Measurements from ENCODE around the gene ZBTB49. TPM values are rescaled to one million over a fixed set of nuclear protein-coding genes. Genes with fewer than 3 reads are reported as not detected.

Gene ZBTB49
- total and polyA plus RNA-seq, 2 of the 13 experiments (the other 11 are each of a cell fraction or from before 2014, with no cell fraction given) = 3.3 to 4.3 TPM

DNA sequence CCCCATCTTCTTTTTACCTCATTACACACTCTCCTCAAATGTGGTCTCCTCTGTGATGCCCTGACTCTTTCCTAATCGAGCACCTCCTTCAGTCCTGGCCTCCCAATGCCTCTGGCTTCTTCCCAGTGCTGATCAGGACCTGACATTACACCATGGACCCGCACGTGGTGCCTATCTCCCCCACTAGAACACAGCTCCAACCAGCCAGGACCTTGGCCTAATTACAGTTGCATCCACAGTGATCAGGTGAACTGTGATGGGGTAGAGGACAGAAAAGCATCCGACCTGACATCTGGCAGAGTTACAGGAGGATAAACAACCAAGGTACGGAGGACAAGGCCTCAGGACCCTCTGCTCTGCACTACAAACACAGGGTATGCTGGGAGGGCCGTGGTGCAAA, 12.5 kb upstream of the ZBTB49 start:
- CTCF ChIA-PET (ENCODE audit: low intra/inter-chr PET ratio, low total read pairs) = no interaction called here
- FAIRE-seq (no peak), ATAC-seq (no peak), DNase-seq (ENCODE audit: low spot score) (no peak)
- Histone ChIP-seq H3K9me3 (ENCODE audit: low read length) (no peaks in the 10 kb centered on the region), H3K36me3 (replicated peaks in 1 of 2; ENCODE audit: control insufficient read depth in 1 of 2, insufficient read depth in 2 of 2, low read length in 2 of 2) (peaks cover 34 to 87% of the 10 kb centered on the region in 2 experiments), H3K79me2 (ENCODE audit: insufficient read depth, low read length) (no peaks in the 10 kb centered on the region), H4K20me1 (ENCODE audit: insufficient read depth, low read length) (no peaks in the 10 kb centered on the region), H3K4me3 (replicated peaks in 1 of 3; ENCODE audit: insufficient read depth in 1 of 3, low read depth in 2 of 3, low read length in 3 of 3) (no peak overlapping the region), H3K4me2 (ENCODE audit: low read depth, low read length) (no peak overlapping the region), H3K4me1 (ENCODE audit: insufficient read depth, low read length) (no peaks in the 10 kb centered on the region), H2AFZ (ENCODE audit: low read length) (no peak overlapping the region), H3K9ac (ENCODE audit: insufficient read depth, low read depth, low read length) (no peak overlapping the region), H3K27ac (ENCODE audit: extremely low read length, insufficient read depth, low read length) (no peak overlapping the region), H3K27me3 (ENCODE audit: control insufficient read depth in 1 of 2, insufficient read depth in 2 of 2, low read length in 2 of 2) (no peaks in the 10 kb centered on the region)
- POLR2A ChIA-PET = no interaction called here
- TF ChIP-seq ZNF766 (CRISPR knock-in tag; IDR thresholded peaks at IDR 0.05; ENCODE audit: borderline replicate concordance) (no peak), TBX3 (IDR thresholded peaks at IDR 0.05; ENCODE audit: borderline replicate concordance) (no peak), THYN1 (CRISPR knock-in tag; IDR thresholded peaks at IDR 0.05; ENCODE audit: borderline replicate concordance, low read depth) (no peak), ARNT (IDR thresholded peaks at IDR 0.05) (no peak), MED1 (CRISPR knock-in tag; IDR thresholded peaks at IDR 0.05) (no peak), ZNF615 (CRISPR knock-in tag; IDR thresholded peaks at IDR 0.05; ENCODE audit: borderline replicate concordance) (no peak), SOX5 (CRISPR knock-in tag; IDR thresholded peaks at IDR 0.05; ENCODE audit: borderline replicate concordance) (no peak), NKX3-1 (CRISPR knock-in tag; IDR thresholded peaks at IDR 0.05) (no peak), ZSCAN25 (CRISPR knock-in tag; IDR thresholded peaks at IDR 0.05) (no peak), RFXANK (CRISPR knock-in tag; IDR thresholded peaks at IDR 0.05) (no peak), ZNF17 (CRISPR knock-in tag; IDR thresholded peaks at IDR 0.05) (no peak), KDM1A (CRISPR knock-in tag; IDR thresholded peaks at IDR 0.05) (no peak)
- TF ChIP-seq, protein P1, sequence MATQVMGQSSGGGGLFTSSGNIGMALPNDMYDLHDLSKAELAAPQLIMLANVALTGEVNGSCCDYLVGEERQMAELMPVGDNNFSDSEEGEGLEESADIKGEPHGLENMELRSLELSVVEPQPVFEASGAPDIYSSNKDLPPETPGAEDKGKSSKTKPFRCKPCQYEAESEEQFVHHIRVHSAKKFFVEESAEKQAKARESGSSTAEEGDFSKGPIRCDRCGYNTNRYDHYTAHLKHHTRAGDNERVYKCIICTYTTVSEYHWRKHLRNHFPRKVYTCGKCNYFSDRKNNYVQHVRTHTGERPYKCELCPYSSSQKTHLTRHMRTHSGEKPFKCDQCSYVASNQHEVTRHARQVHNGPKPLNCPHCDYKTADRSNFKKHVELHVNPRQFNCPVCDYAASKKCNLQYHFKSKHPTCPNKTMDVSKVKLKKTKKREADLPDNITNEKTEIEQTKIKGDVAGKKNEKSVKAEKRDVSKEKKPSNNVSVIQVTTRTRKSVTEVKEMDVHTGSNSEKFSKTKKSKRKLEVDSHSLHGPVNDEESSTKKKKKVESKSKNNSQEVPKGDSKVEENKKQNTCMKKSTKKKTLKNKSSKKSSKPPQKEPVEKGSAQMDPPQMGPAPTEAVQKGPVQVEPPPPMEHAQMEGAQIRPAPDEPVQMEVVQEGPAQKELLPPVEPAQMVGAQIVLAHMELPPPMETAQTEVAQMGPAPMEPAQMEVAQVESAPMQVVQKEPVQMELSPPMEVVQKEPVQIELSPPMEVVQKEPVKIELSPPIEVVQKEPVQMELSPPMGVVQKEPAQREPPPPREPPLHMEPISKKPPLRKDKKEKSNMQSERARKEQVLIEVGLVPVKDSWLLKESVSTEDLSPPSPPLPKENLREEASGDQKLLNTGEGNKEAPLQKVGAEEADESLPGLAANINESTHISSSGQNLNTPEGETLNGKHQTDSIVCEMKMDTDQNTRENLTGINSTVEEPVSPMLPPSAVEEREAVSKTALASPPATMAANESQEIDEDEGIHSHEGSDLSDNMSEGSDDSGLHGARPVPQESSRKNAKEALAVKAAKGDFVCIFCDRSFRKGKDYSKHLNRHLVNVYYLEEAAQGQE (IDR thresholded peaks at IDR 0.05; ENCODE audit: borderline replicate concordance in 1 of 2, low read depth in 1 of 2, low read length in 2 of 2) = no peak
- TF ChIP-seq, protein P2, sequence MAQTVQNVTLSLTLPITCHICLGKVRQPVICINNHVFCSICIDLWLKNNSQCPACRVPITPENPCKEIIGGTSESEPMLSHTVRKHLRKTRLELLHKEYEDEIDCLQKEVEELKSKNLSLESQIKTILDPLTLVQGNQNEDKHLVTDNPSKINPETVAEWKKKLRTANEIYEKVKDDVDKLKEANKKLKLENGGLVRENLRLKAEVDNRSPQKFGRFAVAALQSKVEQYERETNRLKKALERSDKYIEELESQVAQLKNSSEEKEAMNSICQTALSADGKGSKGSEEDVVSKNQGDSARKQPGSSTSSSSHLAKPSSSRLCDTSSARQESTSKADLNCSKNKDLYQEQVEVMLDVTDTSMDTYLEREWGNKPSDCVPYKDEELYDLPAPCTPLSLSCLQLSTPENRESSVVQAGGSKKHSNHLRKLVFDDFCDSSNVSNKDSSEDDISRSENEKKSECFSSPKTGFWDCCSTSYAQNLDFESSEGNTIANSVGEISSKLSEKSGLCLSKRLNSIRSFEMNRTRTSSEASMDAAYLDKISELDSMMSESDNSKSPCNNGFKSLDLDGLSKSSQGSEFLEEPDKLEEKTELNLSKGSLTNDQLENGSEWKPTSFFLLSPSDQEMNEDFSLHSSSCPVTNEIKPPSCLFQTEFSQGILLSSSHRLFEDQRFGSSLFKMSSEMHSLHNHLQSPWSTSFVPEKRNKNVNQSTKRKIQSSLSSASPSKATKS (CRISPR knock-in tag; IDR thresholded peaks at IDR 0.05) = no peak
- TF ChIP-seq, protein P3, sequence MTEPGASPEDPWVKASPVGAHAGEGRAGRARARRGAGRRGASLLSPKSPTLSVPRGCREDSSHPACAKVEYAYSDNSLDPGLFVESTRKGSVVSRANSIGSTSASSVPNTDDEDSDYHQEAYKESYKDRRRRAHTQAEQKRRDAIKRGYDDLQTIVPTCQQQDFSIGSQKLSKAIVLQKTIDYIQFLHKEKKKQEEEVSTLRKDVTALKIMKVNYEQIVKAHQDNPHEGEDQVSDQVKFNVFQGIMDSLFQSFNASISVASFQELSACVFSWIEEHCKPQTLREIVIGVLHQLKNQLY (CRISPR knock-in tag; IDR thresholded peaks at IDR 0.05) = no peak
- in situ Hi-C loops (cut with HindIII; ENCODE audit: extremely low pct_ligation_motif_present, low pct_unique_long_range_greater_than_20kb) = no loop called here
- intact Hi-C loops (cut with micrococcal nuclease; ENCODE audit: unreplicated experiment) = no loop called here
- 86% methylated on average over 6 of the region's 6 CpGs for WGBS (ENCODE audit: low lambda C conversion rate)
- BruUV-seq (replicated peaks) = no TSS peak
